Measurements from ENCODE around the gene HJV.

HJV gene

DNA sequence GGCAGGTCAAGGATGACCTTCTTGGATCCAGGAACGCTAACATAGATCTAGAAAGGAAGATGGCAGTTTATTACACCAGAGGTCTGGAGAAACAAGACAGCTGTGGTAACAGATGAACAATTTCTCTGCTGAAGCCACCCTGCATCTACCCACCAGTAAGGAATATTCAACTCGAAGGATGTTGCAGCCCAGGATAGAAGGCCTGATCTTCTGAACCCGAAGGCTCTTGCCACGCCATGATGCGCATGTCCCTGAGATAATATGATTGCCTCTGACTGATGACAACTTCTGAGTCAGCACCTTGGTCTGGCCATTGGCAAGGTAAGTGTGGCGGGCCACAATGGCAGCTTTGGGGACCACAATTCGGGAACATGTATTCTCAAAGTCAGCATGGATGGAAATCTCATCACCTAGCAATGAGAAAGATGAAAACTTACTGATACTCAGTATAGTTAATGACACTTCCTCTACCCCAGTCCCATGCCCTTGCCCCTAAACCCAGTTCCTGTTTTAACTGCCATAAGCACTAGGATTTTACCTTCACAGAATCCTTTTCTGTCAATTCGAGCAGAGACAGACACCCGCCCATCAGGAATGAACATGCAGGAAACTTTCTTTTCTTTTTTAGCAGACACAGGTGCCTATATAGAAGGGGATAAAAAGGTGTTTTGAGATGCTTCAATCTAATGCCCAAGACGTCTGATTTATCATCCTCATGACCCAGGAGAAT lies 27.0 kb downstream of the HJV start:
- in situ Hi-C loops (cut with HindIII; ENCODE audit: low sequenced_read_pairs) = no loop called here

DNA sequence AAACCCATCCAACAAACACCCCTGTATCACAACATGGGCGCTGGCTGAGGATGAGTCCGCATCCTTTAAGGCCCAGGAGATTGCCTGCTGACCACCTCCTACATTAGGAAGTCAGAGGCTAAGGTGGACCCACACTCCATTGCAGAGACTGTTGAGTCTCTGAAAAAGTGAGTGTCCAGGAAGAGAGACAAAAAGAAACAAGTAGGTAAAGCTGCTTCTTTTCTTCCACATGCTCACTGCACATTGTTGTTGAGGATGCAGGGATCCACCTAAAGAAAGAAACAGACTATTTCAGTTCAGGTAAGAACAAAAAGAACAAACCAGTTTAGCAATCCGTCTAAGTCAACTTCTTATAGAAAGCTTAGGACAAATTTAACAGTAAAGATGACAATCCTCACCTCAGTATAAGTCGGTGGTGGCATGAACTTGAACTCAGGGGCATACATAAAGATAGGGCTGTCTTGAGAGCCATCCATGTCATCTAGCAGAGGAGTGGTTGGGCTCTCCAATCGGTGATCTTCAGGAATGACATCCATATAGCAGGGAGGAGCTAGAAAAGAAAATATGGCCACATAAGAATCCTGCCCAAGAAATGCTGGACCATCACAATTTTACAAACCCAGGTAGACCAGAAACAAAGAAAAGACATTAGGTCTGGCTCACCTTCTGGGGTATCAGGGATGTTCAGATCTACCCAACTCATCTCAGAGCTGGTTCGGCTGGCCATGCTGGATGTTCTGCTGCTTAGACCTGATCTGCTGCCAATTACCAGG lies 27.7 kb downstream of the HJV start:
- in situ Hi-C loops (cut with HindIII; ENCODE audit: low sequenced_read_pairs) = no loop called here

DNA sequence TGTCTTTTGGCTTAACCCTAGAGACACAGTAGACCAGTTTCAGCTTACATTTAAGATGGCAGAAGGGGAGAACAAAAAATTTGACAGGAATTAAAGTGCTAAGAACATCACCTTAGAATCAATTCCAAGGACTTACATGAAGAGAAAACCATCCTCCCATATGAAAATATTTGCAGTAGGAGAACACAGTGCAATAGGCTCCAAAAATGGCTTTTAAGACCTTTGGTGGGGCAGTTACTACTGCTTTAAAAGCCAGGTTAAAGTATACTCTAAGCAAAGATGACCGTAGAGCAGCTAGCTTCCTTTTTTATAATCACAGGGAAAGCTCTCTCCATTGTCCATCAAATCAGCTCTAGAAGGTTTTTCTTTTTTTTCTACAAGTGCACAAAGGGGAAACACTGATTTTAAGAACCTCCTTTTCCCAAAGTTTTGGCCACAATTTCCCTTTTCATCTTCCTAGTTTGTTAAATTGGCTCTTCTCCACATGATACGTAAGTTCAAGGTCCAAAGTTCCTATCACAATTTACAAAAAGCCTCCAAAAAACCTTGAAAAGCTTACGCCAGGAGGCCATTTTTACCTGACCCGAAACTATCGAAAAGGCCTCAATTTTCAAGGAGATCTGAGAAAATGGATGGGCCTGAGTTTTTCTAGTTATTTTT lies 28.4 kb downstream of the HJV start:
- in situ Hi-C loops (cut with HindIII; ENCODE audit: low sequenced_read_pairs) = no loop called here

DNA sequence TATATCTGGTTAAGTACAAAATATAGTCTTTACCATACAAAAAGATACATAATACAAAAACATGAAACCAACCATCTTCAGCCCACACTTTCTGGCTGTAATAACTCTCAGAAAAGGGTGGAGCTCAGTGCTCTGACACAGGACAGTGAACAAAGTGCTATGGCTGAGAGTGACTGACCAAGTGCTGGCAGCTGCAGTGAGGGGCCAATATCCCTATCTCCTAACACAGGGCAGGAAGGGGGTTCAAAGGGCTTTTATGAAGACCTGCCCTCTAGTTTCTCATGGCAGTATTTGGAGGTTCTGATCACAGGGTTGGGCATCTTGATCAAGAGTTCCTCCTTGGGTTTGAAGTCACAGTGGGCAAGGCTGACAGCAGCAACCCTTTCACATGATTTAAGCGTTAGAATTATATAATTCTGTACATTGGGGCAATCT lies 29.0 kb downstream of the HJV start:
- in situ Hi-C loops (cut with HindIII; ENCODE audit: low sequenced_read_pairs) = no loop called here

DNA sequence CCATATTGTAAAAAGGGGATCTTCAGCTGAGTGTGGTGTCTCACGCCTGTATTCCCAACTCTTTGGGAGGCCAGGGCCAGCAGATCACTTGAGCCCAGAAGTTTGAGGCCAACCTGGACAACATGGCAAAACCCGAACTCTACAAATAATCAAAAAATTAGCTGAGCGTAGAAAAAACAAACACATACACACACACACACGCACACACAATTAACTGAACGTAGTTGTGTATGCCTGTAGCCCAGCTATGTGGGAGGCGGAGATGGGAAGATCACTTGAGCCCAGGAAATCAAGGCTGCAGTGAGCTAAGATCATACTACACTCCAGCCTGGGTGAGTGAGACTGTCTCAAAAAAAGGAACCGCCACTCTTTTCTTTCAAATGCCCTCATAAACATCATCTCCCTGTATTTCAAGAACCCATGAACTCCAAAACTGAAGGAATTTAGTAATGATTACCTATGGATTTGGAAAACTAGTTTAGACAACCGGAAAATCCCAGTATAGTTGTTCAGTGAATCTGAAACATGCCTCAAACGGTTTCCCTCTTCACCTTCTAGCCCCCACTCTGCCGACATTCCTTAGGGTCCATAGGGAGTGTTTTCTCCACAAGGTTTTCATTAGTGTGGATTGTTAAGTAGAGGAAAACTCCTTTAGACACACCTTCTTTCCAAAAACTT lies 29.7 kb downstream of the HJV start:
- in situ Hi-C loops (cut with HindIII; ENCODE audit: low sequenced_read_pairs) = no loop called here

DNA sequence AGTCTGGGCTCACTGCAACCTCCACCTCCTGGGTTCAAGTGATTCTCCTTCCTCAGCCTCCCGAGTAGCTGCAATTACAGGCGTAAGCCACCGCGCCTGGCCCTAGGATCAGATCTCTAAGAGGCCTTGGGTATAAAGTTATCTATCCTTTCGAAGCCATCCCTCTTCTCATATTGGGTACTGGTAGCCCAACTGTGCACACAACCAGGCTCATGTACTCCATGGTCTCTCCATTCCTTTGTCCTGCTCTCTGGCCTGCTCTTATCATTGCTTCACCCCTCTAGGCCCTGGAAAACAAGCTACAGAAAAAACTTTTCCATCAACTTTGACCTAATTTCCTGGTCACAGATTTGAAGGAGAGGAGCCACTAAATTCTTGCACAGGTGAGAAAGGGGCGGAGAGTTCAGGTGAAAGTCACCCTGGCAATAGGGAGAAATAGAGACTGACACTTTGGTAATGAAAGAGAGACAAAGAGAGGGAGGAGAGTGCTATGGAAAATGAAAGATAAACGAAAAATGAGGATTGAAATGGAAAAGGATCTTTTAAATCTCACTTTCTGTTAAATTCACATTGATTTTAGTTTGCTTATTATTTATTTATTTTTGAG lies 31.2 kb downstream of the HJV start:
- in situ Hi-C loops (cut with HindIII; ENCODE audit: low sequenced_read_pairs) = no loop called here

DNA sequence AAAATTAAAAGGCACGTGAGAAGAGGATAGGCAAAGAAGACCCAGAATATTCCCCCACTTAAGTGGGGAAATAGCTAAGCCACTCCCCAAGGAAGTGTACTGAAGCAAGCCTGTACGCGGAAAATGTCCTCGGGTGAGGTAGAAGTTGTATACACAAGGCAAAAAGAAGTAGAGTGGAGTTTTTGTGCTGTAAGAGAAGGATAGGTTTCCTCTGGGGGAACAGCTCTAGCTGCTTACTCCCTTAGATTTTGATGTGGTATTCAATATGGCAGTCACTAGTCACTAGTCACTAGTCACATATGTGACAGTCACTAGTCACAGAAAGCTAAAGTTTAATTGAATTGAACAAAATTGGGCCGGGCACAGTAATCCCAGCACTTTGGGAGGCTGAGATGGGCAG lies 32.8 kb downstream of the HJV start:
- in situ Hi-C loops (cut with HindIII; ENCODE audit: low sequenced_read_pairs) = no loop called here

DNA sequence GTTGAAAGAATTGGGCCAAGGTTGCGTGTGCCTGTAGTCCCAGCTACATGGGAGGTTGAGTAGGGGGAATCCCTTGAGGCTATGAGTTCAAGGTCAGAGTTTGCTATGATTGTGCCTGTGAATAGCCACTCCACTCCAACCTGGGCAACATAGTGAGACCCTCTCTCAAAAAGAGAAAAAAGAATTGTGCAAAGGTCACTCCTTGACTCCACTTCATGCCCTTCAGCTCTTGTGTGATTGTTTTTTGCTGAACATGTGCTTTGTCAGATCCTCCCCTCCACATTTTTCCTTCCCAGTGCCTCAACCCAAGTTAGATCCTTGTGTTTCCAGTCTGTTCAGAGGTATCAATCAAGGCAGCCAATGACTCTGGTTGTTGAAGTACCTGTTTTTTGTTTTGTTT lies 33.6 kb downstream of the HJV start:
- in situ Hi-C loops (cut with HindIII; ENCODE audit: low sequenced_read_pairs) = no loop called here

DNA sequence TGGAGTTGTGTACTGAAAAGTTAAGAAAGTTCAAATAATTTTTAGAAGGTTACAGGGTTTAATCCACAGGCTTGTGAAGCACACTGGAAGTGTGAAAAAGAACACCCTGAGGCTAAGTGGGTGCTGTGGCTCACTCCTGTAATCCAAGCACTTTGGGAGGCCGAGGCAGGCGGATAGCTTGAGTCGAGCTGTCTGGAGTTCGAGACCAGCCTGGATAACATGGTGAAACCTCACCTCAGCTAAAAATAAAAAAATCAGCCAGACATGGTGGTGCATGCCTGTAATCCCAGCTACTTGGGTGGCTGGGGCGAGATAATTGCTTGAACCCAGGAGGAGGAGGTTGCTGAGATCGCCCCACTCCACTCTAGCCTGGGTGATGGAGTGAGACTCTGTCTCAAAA lies 35.0 kb downstream of the HJV start:
- in situ Hi-C loops (cut with HindIII; ENCODE audit: low sequenced_read_pairs) = no loop called here

DNA sequence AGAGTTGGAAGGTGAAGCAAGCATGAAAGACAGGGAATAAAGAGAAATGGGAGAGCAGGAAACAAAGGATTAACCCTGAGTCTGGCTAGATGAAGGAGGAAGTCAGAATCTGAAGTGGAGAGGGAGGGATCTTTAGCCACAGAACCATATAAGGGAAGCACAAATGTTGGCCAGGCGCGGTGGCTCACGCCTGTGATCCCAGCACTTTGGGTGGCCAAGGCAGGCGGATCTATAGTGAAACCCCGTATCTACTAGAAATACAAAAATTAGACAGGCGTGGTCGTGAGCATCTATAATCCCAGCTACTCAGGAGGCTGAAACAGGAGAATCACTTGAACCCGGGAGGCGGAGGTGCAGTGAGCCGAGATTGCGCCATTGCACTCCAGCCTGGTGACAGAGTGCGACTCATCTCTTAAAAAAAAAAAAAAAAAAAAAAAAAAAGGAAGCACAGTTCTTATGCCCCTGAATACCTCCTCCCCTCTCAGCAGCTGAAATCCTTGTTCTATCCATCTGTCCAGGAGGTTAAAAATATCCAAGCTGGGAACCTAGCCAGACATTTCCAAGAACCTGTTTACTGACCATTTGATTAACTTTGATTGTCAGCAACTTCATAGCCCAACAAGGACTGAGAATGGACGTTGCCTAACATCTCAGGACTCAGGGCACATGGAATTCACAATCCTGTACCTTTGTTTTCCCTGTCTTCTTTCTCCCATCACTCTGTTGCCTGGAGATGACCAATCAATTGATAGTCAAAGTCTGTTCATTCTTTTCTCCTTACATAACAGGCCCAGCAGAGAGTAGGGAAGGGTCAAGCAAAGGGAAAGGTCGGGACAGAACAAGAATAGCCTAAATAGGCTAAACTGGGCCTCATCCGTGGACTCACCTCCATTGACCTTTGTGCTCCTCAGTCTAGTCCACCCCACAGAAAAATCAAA lies 35.8 kb downstream of the HJV start:
- in situ Hi-C loops (cut with HindIII; ENCODE audit: low sequenced_read_pairs) = no loop called here

DNA sequence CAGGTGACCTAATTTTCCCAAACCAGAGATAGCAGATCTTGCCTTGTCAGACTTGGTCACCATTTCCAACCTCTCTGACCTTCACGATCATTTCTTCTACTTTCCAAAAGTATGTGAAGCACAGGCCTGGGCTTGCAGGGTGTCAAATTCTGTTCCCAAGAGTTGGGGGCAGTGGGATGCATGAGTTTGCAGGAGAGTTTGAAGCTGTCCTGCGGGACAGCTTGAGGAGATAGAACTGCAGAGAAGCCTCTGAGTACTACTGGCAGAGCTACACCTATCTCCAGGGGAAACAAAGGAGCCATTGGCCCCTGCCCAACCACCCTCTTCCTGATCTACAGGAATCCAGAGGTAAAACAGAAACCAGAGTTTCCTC lies 36.4 kb downstream of the HJV start:
- in situ Hi-C loops (cut with HindIII; ENCODE audit: low sequenced_read_pairs) = no loop called here

DNA sequence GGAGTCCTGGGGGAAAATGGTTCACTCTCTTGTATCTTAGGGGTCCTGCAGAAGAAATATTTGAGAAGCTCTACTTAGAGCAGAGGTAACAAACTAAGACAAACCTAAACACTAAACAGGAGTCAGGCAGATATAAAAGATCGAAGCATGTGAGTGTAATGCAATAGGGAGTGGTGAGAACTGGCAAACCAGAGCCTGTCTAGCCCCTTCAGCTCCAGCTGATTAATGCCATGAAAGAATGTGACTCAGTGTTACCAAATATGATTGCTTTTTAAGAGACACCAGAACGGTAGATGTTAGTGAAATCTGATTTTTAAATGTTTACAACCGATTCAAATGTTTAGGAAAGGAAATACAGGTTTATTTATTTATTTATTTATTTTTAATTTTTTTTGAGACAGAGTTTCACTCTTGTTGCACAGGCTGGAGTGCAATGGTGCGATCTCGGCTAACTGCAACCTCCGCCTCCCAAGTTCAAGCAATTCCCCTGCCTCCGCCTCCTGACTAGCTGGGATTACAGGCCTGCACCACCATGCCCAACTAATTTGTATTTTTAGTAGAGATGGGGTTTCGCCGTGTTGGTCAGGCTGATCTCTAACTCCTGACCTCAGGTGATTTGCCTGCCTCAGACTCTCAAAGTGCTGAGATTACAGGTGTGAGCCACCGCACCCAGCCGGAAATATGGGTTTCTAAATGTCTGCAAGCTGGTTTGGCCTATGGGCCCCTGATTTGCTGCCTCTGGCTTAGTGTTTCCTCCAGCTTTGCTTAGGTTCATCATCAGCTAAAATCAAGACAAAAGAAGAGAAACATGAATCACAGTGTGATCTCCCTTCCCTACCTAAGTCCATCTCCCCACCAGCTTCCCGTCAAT lies 37.3 kb downstream of the HJV start:
- in situ Hi-C loops (cut with HindIII; ENCODE audit: low sequenced_read_pairs) = no loop called here

DNA sequence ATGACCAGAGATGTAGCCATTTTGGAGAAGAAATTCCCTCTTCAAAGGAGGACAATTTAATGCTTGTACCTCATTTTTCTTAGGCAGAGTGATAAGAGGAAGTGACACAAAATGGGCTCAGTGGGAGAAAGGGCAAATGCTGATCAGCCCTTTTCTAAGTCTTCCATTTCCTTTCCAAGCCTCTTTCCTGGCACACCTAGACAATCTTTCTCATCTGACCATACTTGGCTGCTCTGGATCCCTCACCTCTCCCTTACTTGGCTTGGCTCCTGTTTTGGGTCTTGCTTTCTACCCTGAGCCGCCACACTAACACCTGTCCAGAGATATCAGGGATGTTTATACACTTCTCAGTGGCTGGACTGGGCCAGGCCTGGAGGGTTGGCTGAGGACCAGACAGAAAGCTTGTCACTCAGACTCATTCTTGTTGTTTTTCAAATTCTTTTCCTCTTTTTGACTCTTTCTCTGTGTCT lies 38.3 kb downstream of the HJV start:
- in situ Hi-C loops (cut with HindIII; ENCODE audit: low sequenced_read_pairs) = no loop called here

DNA sequence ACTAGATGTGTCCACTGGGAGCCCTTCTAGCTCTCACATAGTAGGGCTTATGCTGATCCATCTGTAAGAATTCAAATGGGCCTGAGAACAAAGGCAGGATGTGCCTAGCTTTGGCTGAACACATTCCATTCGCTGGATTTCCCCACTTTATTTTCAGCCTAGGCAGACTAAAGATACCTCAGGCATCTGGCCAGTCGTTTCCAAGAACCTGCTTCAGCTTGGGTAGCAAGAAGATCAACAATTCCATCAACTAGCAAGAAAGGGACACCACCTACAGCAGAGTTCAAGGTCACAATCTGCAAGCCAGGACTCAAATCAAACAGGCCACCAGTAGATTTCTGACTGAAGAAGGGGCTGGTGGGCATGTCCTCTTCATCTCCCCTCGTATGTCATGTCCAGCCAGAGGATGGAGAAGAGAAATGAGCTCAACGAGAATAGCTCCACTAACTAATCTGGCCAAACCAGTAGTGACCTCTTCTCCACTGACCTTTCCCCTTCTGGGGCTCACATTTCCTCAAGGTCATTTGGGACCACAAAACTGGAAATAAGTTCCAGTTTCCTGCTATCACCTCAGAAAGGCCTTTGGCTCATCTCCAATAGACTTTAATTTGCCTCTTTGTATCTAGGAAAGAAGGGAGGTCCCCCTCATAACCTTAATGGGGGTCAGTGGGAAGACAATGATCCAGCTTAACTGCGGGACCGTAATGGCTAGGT lies 39.4 kb downstream of the HJV start:
- in situ Hi-C loops (cut with HindIII; ENCODE audit: low sequenced_read_pairs) = no loop called here

DNA sequence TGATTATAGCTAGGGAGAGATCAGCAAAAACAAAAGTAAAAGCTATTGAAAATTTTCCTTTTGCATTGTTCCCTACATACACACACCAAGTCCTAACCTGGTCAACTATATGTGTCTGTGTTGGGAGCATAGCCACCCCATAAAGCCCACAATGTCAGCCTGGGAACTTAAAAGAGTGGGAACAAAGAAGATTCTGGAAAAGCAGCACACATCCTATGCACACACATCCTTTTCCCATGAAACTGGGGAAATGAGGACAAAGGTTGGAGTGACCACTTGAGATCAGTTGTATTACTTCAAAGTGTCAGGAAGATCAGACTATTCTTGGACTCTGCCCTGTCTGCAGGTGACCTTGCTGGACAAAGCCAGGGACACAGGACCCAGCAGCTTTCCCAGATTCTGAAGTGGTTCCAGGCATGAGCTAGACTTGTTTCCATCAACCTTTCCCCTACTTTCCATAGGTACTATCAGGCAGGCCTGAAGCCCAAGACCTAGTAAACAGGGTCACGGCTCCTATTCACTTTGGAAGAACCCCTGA lies 41.0 kb downstream of the HJV start:
- in situ Hi-C loops (cut with HindIII; ENCODE audit: low sequenced_read_pairs) = no loop called here

DNA sequence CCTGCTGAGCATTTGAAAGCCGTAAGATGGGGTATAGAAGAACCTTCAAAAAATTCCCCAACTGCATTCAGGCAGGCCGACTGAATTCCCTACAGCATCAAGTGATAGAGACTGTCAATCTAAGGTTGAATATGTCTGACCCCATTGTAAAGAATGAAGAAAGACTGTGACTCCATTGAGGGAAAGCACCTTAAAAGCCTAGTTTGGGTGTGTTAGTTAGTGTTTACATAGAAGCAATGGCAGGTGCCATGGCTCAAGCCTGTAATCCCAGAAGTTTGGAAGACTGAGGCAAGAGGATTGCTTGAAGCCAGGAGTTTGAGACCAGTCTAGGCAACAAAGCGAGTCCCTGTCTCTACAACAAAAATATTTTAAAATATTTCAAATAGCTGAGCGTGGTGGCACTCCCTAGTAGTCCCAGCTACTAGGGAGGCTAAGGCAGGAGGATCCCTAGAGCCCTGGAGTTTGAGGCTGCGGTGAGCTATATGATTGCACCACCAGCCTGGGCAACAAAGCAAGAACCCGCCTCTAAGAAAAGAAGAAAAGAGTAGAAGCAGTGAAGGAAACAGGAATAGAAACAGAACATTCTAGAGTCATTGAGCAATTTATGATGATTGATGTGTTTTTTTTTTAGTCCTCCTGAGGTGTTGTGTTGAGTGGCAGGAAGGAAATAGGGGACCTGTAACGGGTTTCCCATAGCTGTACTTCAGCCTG lies 41.6 kb downstream of the HJV start:
- in situ Hi-C loops (cut with HindIII; ENCODE audit: low sequenced_read_pairs) = no loop called here

Measured in DLD1 (cell line).